ENCODE measurements around the gene CHMP3.
"Not testable (repeated sequence)": the region's sequence is repeated elsewhere in the genome, so short reads cannot be mapped to it uniquely, and the experiment has no call there.

The CHMP3 gene

GRCh38 chr2:86562922-86563649 is at the start of gene CHMP3:
CHMP3 (minus strand) TSS chr2:86563443; CDS start chr2:86563348, 95 bp downstream.
- peak; percentile 93 for DNase-seq (ENCODE audit: low read depth, low spot score)

GRCh38 chr2:86610871-86611270 is 47.6 kb upstream of the CHMP3 start:
- DNase-seq (ENCODE audit: low read depth, low spot score) = no peak

- no peak for DNase-seq (ENCODE audit: low read depth, low spot score)
These were observed 45.7 kb upstream of the CHMP3 start for GRCh38 chr2:86608832-86609410.

GRCh38 chr2:86603905-86604304 is 40.7 kb upstream of the CHMP3 start:
- no peak for DNase-seq (ENCODE audit: low read depth, low spot score)

- DNase-seq (ENCODE audit: low read depth, low spot score) = no peak
These were observed 35.7 kb upstream of the CHMP3 start for GRCh38 chr2:86598966-86599365.

- DNase-seq (ENCODE audit: low read depth, low spot score) = no peak
These were observed 32.9 kb upstream of the CHMP3 start for GRCh38 chr2:86596118-86596517.

GRCh38 chr2:86593266-86593665 is 30.0 kb upstream of the CHMP3 start:
- no peak for DNase-seq (ENCODE audit: low read depth, low spot score)

GRCh38 chr2:86592547-86593230 is 29.4 kb upstream of the CHMP3 start:
- no peak for DNase-seq (ENCODE audit: low read depth, low spot score)

- not testable (repeated sequence) for DNase-seq (ENCODE audit: low read depth, low spot score)
These were observed 26.5 kb upstream of the CHMP3 start for GRCh38 chr2:86589701-86590100.

GRCh38 chr2:86584151-86584913 is 21.1 kb upstream of the CHMP3 start:
- no peak for DNase-seq (ENCODE audit: low read depth, low spot score)

GRCh38 chr2:86580560-86580959 is 17.3 kb upstream of the CHMP3 start:
- DNase-seq (ENCODE audit: low read depth, low spot score) = no peak

GRCh38 chr2:86577817-86578456 is 14.7 kb upstream of the CHMP3 start:
- DNase-seq (ENCODE audit: low read depth, low spot score) = no peak

GRCh38 chr2:86570059-86570458 is 6.8 kb upstream of the CHMP3 start:
- DNase-seq (ENCODE audit: low read depth, low spot score) = no peak

- no peak for DNase-seq (ENCODE audit: low read depth, low spot score)
These were observed 3.6 kb upstream of the CHMP3 start for GRCh38 chr2:86566821-86567190.

GRCh38 chr2:86566158-86566820 is 3.0 kb upstream of the CHMP3 start:
- DNase-seq (ENCODE audit: low read depth, low spot score) = no peak

- DNase-seq (ENCODE audit: low read depth, low spot score) = no peak
These were observed 413 bp upstream of the CHMP3 start for GRCh38 chr2:86563650-86564061.

GRCh38 chr2:86562485-86562921 is 740 bp downstream of the CHMP3 start:
- no peak for DNase-seq (ENCODE audit: low read depth, low spot score)

- no peak for DNase-seq (ENCODE audit: low read depth, low spot score)
These were observed 5.4 kb downstream of the CHMP3 start for GRCh38 chr2:86557836-86558235.

GRCh38 chr2:86556508-86556907 is 6.7 kb downstream of the CHMP3 start:
- no peak for DNase-seq (ENCODE audit: low read depth, low spot score)

GRCh38 chr2:86552889-86553288 is 10.4 kb downstream of the CHMP3 start:
- no peak for DNase-seq (ENCODE audit: low read depth, low spot score)
